Thyroid gland (tissue), 4 donors: ENCODE measurements around the gene RXRB.

ENCODE experiments used
- POLR2A ChIP-seq, 2 donors: fragments of 450-650 bp; IDR thresholded peaks; one replicate each; pipeline ENCODE4 v1.6.1; 2017; ENCODE audit warnings: antibody characterized with exemption in 2 of 2, mild to moderate bottlenecking in 2 of 2, moderate library complexity in 1 of 2
- TF ChIP-seq, protein P1 (sequence below), 6 experiments: fragments of 200-600 bp in 3 of 6; fragments of 450-650 bp in 3 of 6; sonication (generic) in 3 of 6; IDR thresholded peaks; one replicate each; pipeline ENCODE4 v1.5.1; 2016 to 2019; ENCODE audit warnings: antibody characterized with exemption in 6 of 6, mild to moderate bottlenecking in 2 of 6, inconsistent platforms in 1 of 6, moderate library complexity in 1 of 6

- no peak for TF ChIP-seq POLR2A (IDR thresholded peaks at IDR 0.05)
- TF ChIP-seq, protein P1, sequence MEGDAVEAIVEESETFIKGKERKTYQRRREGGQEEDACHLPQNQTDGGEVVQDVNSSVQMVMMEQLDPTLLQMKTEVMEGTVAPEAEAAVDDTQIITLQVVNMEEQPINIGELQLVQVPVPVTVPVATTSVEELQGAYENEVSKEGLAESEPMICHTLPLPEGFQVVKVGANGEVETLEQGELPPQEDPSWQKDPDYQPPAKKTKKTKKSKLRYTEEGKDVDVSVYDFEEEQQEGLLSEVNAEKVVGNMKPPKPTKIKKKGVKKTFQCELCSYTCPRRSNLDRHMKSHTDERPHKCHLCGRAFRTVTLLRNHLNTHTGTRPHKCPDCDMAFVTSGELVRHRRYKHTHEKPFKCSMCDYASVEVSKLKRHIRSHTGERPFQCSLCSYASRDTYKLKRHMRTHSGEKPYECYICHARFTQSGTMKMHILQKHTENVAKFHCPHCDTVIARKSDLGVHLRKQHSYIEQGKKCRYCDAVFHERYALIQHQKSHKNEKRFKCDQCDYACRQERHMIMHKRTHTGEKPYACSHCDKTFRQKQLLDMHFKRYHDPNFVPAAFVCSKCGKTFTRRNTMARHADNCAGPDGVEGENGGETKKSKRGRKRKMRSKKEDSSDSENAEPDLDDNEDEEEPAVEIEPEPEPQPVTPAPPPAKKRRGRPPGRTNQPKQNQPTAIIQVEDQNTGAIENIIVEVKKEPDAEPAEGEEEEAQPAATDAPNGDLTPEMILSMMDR (IDR thresholded peaks at IDR 0.05) = no peak
These were observed 49.5 kb upstream of the RXRB start for GRCh38 chr6:33249732-33250630.
